ENCODE results near the gene CCNQ.

Gene CCNQ

GRCh38 chrX:153637121-153638040 is 38.4 kb upstream of the CCNQ start:
- DNase-seq (ENCODE audit: low read depth): no peak

- DNase-seq (ENCODE audit: low read depth): no peak
Observed at GRCh38 chrX:153636716-153637115, 37.8 kb upstream of the CCNQ start.

DNA sequence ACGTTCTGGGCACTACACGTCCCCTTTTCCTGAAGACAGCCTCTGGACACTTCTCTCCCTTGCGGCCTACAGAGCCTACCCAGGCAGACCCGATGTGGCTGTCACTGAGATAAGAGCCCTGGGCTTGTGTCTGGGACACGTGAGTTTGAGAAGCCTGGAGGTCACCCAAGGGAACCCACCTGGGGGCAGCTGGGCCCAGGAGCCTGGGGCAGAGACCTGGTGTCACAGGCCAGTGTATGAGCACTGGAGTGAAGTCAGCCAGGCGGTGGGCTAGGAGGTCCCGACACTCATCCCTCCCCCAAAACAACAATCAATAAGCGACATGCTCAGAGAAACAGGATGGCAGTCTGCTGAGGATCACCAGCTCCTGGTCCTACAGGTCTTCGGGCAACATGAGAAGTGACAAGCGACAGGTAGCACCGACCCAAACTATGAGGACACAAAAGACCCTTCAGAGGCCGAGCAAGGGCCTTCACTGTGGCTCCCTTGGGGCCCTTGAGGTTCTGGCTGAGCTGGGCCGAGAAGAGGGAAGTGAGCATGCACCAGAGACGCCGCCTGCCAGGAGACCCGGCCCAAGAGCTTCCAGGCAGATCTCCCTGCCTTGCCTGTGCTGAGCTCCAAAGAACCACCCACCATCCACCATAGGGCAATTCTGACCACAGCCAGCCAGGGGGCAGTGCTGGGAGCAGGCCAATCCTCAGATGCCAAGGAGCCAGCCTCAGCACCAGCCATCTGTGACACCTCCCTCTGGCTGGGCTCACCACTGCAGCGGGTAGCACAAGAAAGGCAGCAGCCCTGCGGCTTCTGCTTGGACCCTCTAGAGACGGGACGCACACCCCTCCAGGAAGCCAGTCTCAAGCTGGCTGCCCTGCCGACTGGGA is 37.1 kb upstream of the CCNQ start:
- peak; percentile 17 for DNase-seq (ENCODE audit: low read depth)

- no peak for DNase-seq (ENCODE audit: low read depth)
Observed at GRCh38 chrX:153635388-153635787, 36.4 kb upstream of the CCNQ start.

DNA sequence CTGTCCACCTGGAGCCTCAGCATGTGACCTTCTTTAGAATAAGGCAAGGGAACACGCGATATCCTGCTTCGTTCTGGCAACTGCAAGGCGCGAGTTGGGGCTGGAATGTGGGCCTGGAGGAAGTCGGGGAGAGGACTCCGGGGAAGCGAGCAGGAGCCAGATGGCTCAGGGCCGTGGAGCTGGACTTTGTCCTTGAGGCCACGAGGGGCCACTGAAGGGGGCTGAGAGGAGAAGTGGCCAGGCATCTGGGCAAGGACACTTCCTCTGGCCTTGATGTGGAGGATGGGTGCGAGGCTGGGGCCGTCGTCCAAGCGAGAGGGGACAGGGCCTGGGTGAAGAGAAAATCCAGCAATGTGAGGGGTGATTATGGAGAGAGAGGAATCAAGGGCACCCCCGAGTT is 35.9 kb upstream of the CCNQ start:
- DNase-seq (ENCODE audit: low read depth): no peak

DNA sequence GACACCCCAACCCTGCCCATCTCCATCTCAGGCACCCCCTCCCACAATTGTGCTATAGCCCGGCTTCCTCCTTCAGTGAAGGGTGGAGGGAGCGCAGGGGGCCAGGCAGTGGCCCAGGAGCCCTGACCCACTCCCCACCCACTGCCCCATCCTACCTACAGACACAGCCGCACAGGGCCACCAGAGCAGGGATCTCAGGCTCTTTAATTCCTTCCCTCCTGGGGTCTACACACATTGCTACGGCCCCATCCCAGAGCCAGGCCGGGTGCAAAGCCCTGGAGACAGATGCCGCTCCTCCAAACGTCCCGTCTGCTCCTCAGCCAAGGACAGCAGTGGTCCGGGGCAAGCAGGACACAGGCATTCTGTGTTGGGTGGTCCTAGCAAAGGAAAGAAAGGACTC is 35.3 kb upstream of the CCNQ start:
- DNase-seq (ENCODE audit: low read depth): no peak

- DNase-seq (ENCODE audit: low read depth): no peak
Observed at GRCh38 chrX:153633607-153634180, 34.8 kb upstream of the CCNQ start.

GRCh38 chrX:153633048-153633447 is 34.1 kb upstream of the CCNQ start:
- DNase-seq (ENCODE audit: low read depth): no peak

- DNase-seq (ENCODE audit: low read depth): no peak
Observed at GRCh38 chrX:153632595-153632946, 33.6 kb upstream of the CCNQ start.

DNA sequence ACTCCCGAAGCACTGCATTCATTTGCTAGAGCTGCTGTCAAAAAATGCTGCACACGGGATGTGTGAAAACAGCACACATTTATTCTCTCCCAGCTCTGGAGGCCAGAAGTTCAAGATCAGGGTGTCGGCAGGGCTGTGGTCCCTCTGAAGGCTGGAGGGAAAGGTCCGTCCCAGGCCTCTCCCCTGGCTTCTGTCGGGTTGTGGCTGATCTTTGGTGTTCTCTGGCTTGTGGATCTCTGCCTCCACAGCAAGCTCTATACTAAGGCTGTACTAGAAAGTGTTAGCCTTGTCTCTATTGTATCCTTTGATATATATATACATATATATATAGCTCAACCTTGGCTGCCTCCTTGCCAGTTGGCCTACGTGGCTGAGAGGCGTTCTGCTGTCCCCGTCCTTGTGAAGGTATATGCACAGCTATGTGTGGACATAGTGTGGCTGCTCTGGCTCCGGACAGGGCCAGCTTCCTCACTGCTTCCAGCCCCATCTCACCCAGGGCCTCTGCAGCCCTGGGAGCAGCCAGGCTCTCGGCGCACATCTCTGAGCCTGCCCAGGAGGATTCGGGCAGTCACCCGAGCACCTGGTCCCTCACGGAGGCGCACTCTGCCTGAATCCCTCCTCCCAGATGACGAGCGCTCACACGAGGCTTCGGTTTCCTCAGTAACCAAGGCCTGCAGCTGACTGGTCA is 33.1 kb upstream of the CCNQ start:
- no peak for DNase-seq (ENCODE audit: low read depth)

DNA sequence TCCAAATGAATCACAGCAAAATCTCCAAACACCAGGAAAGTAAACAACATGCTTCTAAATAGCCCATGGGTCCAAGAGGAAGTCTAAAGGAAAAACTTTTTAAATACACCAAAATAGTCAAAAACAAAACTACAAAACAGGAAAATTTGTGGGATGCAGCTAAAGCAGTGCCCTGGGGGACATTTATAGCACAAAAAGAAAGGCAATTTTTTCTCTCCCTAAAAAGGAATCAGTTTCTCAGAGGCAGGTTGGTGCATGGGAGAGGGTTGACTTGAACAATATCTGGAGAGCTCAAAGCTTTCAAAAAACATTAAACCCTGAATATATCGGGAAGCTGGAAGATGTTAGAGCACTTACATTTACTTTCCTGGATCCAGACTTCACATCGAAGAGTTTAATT is 32.4 kb upstream of the CCNQ start:
- DNase-seq (ENCODE audit: low read depth): no peak

GRCh38 chrX:153628665-153629064 is 29.7 kb upstream of the CCNQ start:
- no peak for DNase-seq (ENCODE audit: low read depth)

GRCh38 chrX:153628129-153628528 is 29.2 kb upstream of the CCNQ start:
- DNase-seq (ENCODE audit: low read depth): no peak

- DNase-seq (ENCODE audit: low read depth): no peak
Observed at GRCh38 chrX:153627675-153628111, 28.8 kb upstream of the CCNQ start.

DNA sequence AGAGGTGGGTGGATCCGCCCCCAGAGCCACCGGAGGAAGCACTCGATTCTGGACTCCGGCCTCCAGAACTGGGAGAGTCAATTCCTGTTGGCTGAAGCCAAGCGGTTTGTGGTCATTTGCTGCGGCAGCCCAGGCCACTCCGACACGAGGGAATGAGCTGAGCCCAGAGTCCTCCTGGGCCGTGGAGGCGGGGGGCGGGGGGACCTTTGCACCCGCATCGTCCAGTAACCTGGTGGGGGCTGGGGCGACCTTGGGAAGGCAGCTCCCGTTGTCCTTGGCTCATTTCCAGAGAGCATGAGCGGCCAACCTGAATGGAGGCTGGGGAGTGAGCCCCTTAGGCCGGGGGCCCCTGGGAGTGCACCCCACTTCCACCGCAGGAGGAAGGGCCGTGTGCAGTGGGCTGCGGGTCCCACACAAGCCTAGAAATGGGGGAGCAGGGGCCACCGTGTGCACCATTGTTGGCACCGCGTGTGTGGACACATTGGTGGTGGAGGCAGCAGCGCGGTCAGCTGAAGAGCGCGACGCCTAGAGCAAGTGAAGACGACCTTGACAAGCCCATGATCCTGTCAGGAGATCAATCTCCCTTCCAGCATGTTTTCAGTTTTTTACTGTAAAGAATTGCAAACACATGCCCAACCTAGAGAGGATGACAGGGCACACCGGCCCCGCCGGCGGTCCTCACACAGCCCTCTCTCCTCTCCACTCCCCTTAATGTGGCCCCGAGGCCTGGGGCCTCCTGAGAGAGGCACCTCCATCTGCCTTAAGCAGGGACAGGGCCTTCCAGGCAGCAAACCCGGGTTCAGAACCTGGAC is 28.1 kb upstream of the CCNQ start:
- no peak for DNase-seq (ENCODE audit: low read depth)

DNA sequence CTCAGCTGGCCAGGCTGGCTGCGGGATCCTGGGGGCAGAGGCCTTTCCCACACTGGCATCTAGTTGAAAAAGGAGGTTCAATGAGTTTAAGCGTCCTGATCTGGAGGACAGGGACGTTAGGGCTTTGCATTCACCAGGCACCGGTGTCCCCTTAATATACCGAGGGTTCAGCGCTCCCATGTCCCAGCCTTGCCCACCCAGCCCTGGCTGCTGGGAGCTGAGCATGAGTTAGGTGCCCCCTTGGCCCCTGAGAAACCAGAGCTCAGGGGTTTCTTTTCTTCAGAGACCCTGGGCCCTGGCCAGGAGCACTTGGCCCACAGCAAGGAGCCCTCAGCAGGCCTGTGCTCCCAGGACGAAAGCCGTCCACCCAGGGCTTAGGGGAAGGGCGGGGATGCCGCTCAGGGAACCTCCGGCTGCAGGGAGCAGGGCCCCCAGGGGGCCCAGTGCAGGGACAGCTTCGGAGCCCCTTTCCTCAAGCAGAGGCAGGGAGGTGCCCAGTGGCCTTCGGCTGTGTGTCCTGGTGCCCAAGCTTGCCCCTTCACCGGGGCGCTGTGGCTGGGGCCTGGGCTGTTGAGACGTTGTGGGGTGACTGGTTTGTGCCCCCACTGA is 27.2 kb upstream of the CCNQ start:
- no peak for DNase-seq (ENCODE audit: low read depth)

DNA sequence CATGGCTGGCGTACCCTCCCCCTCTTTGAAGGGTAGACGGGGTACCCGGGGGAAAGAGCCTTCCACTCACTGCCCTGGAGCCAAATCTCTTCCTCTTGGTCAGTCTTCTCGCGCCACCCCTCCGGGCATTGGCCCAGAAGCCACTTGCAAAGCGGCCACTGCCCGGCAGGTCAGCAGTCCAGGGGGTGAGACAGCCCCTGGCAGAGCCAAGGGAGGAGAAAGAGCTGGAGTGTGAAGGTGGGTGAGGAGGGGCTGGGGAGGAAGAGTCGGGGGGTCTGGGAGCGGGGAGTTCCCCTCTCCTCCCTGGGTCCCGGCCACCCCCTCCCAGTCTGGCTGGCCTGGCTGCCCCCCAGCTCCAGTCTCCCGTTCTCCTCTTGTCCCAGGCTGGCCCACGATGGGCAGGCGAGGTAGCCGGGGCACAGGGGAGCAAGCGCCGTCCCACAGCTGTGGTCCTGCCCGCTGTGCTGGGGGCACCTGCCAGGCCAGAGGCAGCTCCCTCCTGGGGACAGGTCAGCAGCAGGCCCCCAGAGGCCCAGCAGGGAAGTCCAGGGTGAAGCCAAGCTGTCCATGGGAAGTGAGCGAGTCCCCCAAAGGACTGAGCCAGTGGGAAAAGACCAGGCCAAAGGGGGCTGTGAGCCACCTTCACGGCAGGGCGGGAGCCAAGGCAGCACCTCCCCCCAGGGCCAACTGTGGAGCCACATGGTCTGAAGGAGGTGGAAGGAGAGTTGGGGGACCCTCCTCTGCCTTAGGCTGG is 26.5 kb upstream of the CCNQ start:
- no peak for DNase-seq (ENCODE audit: low read depth)

GRCh38 chrX:153624196-153625091 is 25.5 kb upstream of the CCNQ start:
- DNase-seq (ENCODE audit: low read depth): no peak

Measured in activated T-cell treated with anti-CD3 and anti-CD28 coated beads for 48 hours (primary cell).